ENCODE results near the gene TRA2A. TPM values are rescaled to one million over a fixed set of nuclear protein-coding genes. Genes with fewer than 3 reads are reported as not detected.

TRA2A gene
- total and polyA plus RNA-seq, 9 of the 15 experiments (the other 6 are each of a cell fraction or from before 2014, with no cell fraction given) = 22.7 to 210 (median 73.9) TPM

GRCh38 chr7:23474829-23475575 lies 56.8 kb downstream of the TRA2A start (continued):
- no peak for TF ChIP-seq ZNF395 (CRISPR knock-in tag; IDR thresholded peaks at IDR 0.05)
- TF ChIP-seq NFRKB (IDR thresholded peaks at IDR 0.05; ENCODE audit: low read depth) = peak; percentile 82
- TF ChIP-seq ARID3A (IDR thresholded peaks at IDR 0.05; ENCODE audit: borderline replicate concordance, low read depth, low read length) = peak; percentile 36; the same call in 1 of the 2 replicates
- TF ChIP-seq RBM25 (IDR thresholded peaks at IDR 0.05; ENCODE audit: low read depth, low read length, severe bottlenecking) = no peak
- peak; percentile 33 for TF ChIP-seq POLR2B (IDR thresholded peaks at IDR 0.05; ENCODE audit: low read depth, partially characterized antibody)
- no peak for TF ChIP-seq HNRNPUL1 (IDR thresholded peaks at IDR 0.05; ENCODE audit: low read length)
- no peak; a peak in 1 of 4 replicates for TF ChIP-seq TRIM24 (IDR thresholded peaks at IDR 0.05)
- no peak for TF ChIP-seq MCM2 (IDR thresholded peaks at IDR 0.05; ENCODE audit: low read depth)
- no peak for TF ChIP-seq ZC3H8 (IDR thresholded peaks at IDR 0.05)
- 0 out of 4 replicates have a peak, but pooled peaks of 1 of the 2 experiments have one; percentile 33 for TF ChIP-seq TEAD1 (CRISPR knock-in tag; IDR thresholded peaks at IDR 0.05)
- TF ChIP-seq HOMEZ (CRISPR knock-in tag; IDR thresholded peaks at IDR 0.05) = no peak
- TF ChIP-seq NRF1 (conservative IDR thresholded peaks at IDR 0.05 in 1 of 2, IDR thresholded peaks at IDR 0.05 in 1 of 2) = no peak
- TF ChIP-seq ZNF707 (CRISPR knock-in tag; conservative IDR thresholded peaks at IDR 0.05) = no peak
- no peak for TF ChIP-seq ZNF778 (CRISPR knock-in tag; IDR thresholded peaks at IDR 0.05)
- TF ChIP-seq IRF9 (tag; IDR thresholded peaks at IDR 0.05) = no peak
- 0 out of 2 replicates have a peak, but pooled peaks have one; percentile 18 for TF ChIP-seq LEF1 (IDR thresholded peaks at IDR 0.05)
- no peak for TF ChIP-seq GABPA (tag; conservative IDR thresholded peaks at IDR 0.05; ENCODE audit: low read depth)
- peak in 1 of 2 experiments; percentile 70 for TF ChIP-seq AFF1 (IDR thresholded peaks at IDR 0.05; ENCODE audit: low read depth in 1 of 2, partially characterized antibody in 2 of 2)

Data from K562 (cell line).